ENCODE data around the gene RPS6KA5.
"Not testable (repeated sequence)": the region's sequence is repeated elsewhere in the genome, so short reads cannot be mapped to it uniquely, and the experiment has no call there.

RPS6KA5 gene

GRCh38 chr14:90839889-90840266, 220.6 kb downstream of the RPS6KA5 start:
- DNase-seq, result no peak
- H3K79me1 ChIP-seq (ENCODE audit: low read length), result no peaks in the 10 kb centered on the region
- no peak overlapping the region for H3K23ac ChIP-seq (ENCODE audit: low read length)
- H3K9ac ChIP-seq (ENCODE audit: low read length), result no peak overlapping the region
- H4K91ac ChIP-seq (ENCODE audit: low read depth, low read length), result no peak overlapping the region
- no peak overlapping the region for H2BK12ac ChIP-seq (ENCODE audit: low read length)
- no peak overlapping the region for H2BK120ac ChIP-seq (ENCODE audit: insufficient read depth, low read length, poor library complexity)
- H3K4me3 ChIP-seq (ENCODE audit: low read depth, low read length), result no peak overlapping the region
- no peak overlapping the region for H3K4me2 ChIP-seq (ENCODE audit: low read length)
- no peaks in the 10 kb centered on the region for H3K4me1 ChIP-seq (ENCODE audit: control insufficient read depth in 1 of 2, insufficient read depth in 2 of 2, low read length in 2 of 2)
- no peak overlapping the region for H2BK5ac ChIP-seq (ENCODE audit: low read depth, low read length, poor library complexity)
- H3K9me3 ChIP-seq (ENCODE audit: insufficient read depth, low read depth, low read length), result no peaks in the 10 kb centered on the region
- no peak overlapping the region for H3K27ac ChIP-seq (ENCODE audit: low read depth, low read length)
- H4K8ac ChIP-seq (ENCODE audit: low read depth, low read length), result no peak overlapping the region
- no peaks in the 10 kb centered on the region for H3K36me3 ChIP-seq (ENCODE audit: control insufficient read depth in 1 of 2, insufficient read depth in 2 of 2, low read length in 2 of 2)
- no peak overlapping the region for H2AFZ ChIP-seq (ENCODE audit: insufficient read depth, low read length, poor library complexity)
- H3K14ac ChIP-seq (ENCODE audit: low read length), result no peak overlapping the region
- no peak overlapping the region for H2AK5ac ChIP-seq (ENCODE audit: low read length)
- H4K12ac ChIP-seq (ENCODE audit: low read depth, low read length), result no peak overlapping the region
- no peak overlapping the region for H3K18ac ChIP-seq (ENCODE audit: low read length)
- H3K4ac ChIP-seq (ENCODE audit: low read depth, low read length), result no peak overlapping the region
- no peaks in the 10 kb centered on the region for H3K79me2 ChIP-seq (ENCODE audit: control insufficient read depth, insufficient read depth, low read length, poor library complexity)
- H3K27me3 ChIP-seq (ENCODE audit: insufficient read depth, low read length), result no peaks in the 10 kb centered on the region
- WGBS (ENCODE audit: extremely low coverage, insufficient coverage, insufficient read length), result no CpG with 5 or more reads among the region's 3 CpGs

GRCh38 chr14:90839024-90839888, 221.2 kb downstream of the RPS6KA5 start:
- Histone ChIP-seq H3K4me2 (ENCODE audit: low read length) (no peak overlapping the region), H3K18ac (ENCODE audit: low read length) (no peak overlapping the region), H3K27ac (ENCODE audit: low read depth, low read length) (no peak overlapping the region), H4K91ac (ENCODE audit: low read depth, low read length) (no peak overlapping the region), H2BK5ac (ENCODE audit: low read depth, low read length, poor library complexity) (no peak overlapping the region), H3K9me3 (ENCODE audit: insufficient read depth, low read depth, low read length) (no peaks in the 10 kb centered on the region), H3K14ac (ENCODE audit: low read length) (no peak overlapping the region), H3K9ac (ENCODE audit: low read length) (no peak overlapping the region), H3K79me2 (ENCODE audit: control insufficient read depth, insufficient read depth, low read length, poor library complexity) (no peaks in the 10 kb centered on the region), H2BK12ac (ENCODE audit: low read length) (no peak overlapping the region), H3K4ac (ENCODE audit: low read depth, low read length) (no peak overlapping the region), H4K8ac (ENCODE audit: low read depth, low read length) (no peak overlapping the region), H3K79me1 (ENCODE audit: low read length) (no peaks in the 10 kb centered on the region), H3K36me3 (ENCODE audit: control insufficient read depth in 1 of 2, insufficient read depth in 2 of 2, low read length in 2 of 2) (no peaks in the 10 kb centered on the region), H2BK120ac (ENCODE audit: insufficient read depth, low read length, poor library complexity) (no peak overlapping the region), H3K4me1 (ENCODE audit: control insufficient read depth in 1 of 2, insufficient read depth in 2 of 2, low read length in 2 of 2) (no peaks in the 10 kb centered on the region), H3K23ac (ENCODE audit: low read length) (no peak overlapping the region), H3K27me3 (ENCODE audit: insufficient read depth, low read length) (no peaks in the 10 kb centered on the region), H3K4me3 (ENCODE audit: low read depth, low read length) (no peak overlapping the region), H2AFZ (ENCODE audit: insufficient read depth, low read length, poor library complexity) (no peak overlapping the region), H4K12ac (ENCODE audit: low read depth, low read length) (no peak overlapping the region), H2AK5ac (ENCODE audit: low read length) (no peak overlapping the region)
- no CpG with 5 or more reads among the region's 10 CpGs for WGBS (ENCODE audit: extremely low coverage, insufficient coverage, insufficient read length)
- no peak for DNase-seq

- H3K9me3 ChIP-seq (ENCODE audit: insufficient read depth, low read depth, low read length); H3K23ac ChIP-seq (ENCODE audit: low read length); H2AFZ ChIP-seq (ENCODE audit: insufficient read depth, low read length, poor library complexity); H2BK12ac ChIP-seq (ENCODE audit: low read length); H4K12ac ChIP-seq (ENCODE audit: low read depth, low read length); H2AK5ac ChIP-seq (ENCODE audit: low read length); H3K4ac ChIP-seq (ENCODE audit: low read depth, low read length); H4K8ac ChIP-seq (ENCODE audit: low read depth, low read length); H3K27me3 ChIP-seq (ENCODE audit: insufficient read depth, low read length); H2BK120ac ChIP-seq (ENCODE audit: insufficient read depth, low read length, poor library complexity); H3K18ac ChIP-seq (ENCODE audit: low read length); H3K79me2 ChIP-seq (ENCODE audit: control insufficient read depth, insufficient read depth, low read length, poor library complexity); H2BK5ac ChIP-seq (ENCODE audit: low read depth, low read length, poor library complexity); H3K4me2 ChIP-seq (ENCODE audit: low read length); H3K9ac ChIP-seq (ENCODE audit: low read length); DNase-seq; H3K79me1 ChIP-seq (ENCODE audit: low read length); H4K91ac ChIP-seq (ENCODE audit: low read depth, low read length); H3K4me1 ChIP-seq (ENCODE audit: control insufficient read depth in 1 of 2, insufficient read depth in 2 of 2, low read length in 2 of 2); H3K14ac ChIP-seq (ENCODE audit: low read length); H3K27ac ChIP-seq (ENCODE audit: low read depth, low read length); H3K36me3 ChIP-seq (ENCODE audit: control insufficient read depth in 1 of 2, insufficient read depth in 2 of 2, low read length in 2 of 2); H3K4me3 ChIP-seq (ENCODE audit: low read depth, low read length): not testable (repeated sequence)
- WGBS (ENCODE audit: extremely low coverage, insufficient coverage, insufficient read length), result no CpG with 5 or more reads among the region's 8 CpGs
These were observed 221.9 kb downstream of the RPS6KA5 start for GRCh38 chr14:90838531-90838930.

GRCh38 chr14:90837355-90837754, 223.1 kb downstream of the RPS6KA5 start:
- H2BK5ac ChIP-seq (ENCODE audit: low read depth, low read length, poor library complexity), result no peak overlapping the region
- H3K36me3 ChIP-seq (ENCODE audit: control insufficient read depth in 1 of 2, insufficient read depth in 2 of 2, low read length in 2 of 2), result no peaks in the 10 kb centered on the region
- no peak overlapping the region for H3K9ac ChIP-seq (ENCODE audit: low read length)
- no peak overlapping the region for H3K4ac ChIP-seq (ENCODE audit: low read depth, low read length)
- no peak overlapping the region for H3K4me3 ChIP-seq (ENCODE audit: low read depth, low read length)
- no peak overlapping the region for H2BK120ac ChIP-seq (ENCODE audit: insufficient read depth, low read length, poor library complexity)
- H2AFZ ChIP-seq (ENCODE audit: insufficient read depth, low read length, poor library complexity), result no peak overlapping the region
- DNase-seq, result peak in 1 of 2 donors; percentile 65
- H3K79me2 ChIP-seq (ENCODE audit: control insufficient read depth, insufficient read depth, low read length, poor library complexity), result no peaks in the 10 kb centered on the region
- no peaks in the 10 kb centered on the region for H3K9me3 ChIP-seq (ENCODE audit: insufficient read depth, low read depth, low read length)
- H3K18ac ChIP-seq (ENCODE audit: low read length), result no peak overlapping the region
- no peak overlapping the region for H3K23ac ChIP-seq (ENCODE audit: low read length)
- no peak overlapping the region for H4K12ac ChIP-seq (ENCODE audit: low read depth, low read length)
- H2BK12ac ChIP-seq (ENCODE audit: low read length), result no peak overlapping the region
- H4K91ac ChIP-seq (ENCODE audit: low read depth, low read length), result no peak overlapping the region
- H4K8ac ChIP-seq (ENCODE audit: low read depth, low read length), result no peak overlapping the region
- no CpG with 5 or more reads among the region's 9 CpGs for WGBS (ENCODE audit: extremely low coverage, insufficient coverage, insufficient read length)
- H2AK5ac ChIP-seq (ENCODE audit: low read length), result no peak overlapping the region
- H3K4me1 ChIP-seq (ENCODE audit: control insufficient read depth in 1 of 2, insufficient read depth in 2 of 2, low read length in 2 of 2), result no peaks in the 10 kb centered on the region
- H3K14ac ChIP-seq (ENCODE audit: low read length), result no peak overlapping the region
- H3K27me3 ChIP-seq (ENCODE audit: insufficient read depth, low read length), result no peaks in the 10 kb centered on the region
- no peaks in the 10 kb centered on the region for H3K79me1 ChIP-seq (ENCODE audit: low read length)
- no peak overlapping the region for H3K4me2 ChIP-seq (ENCODE audit: low read length)
- H3K27ac ChIP-seq (ENCODE audit: low read depth, low read length), result no peak overlapping the region
